ENCODE data around the gene INS.

Gene INS

GRCh38 chr11:2164861-2165555 lies 4.0 kb upstream of the INS start:
- TF ChIP-seq CTCF (IDR thresholded peaks at IDR 0.05; ENCODE audit: extremely low read depth, insufficient read depth, missing control alignments), result no peak
- no peak for DNase-seq (ENCODE audit: low spot score)
- in situ Hi-C loops (cut with MboI; ENCODE audit: low pct_unique_long_range_greater_than_20kb, low sequenced_read_pairs, unreplicated experiment), result loop anchor here (25.0 kb wide), 1 partner anchor 478 kb away; the partner anchor contains the start of gene KRTAP5-6

GRCh38 chr11:2164081-2164480 lies 3.1 kb upstream of the INS start:
- in situ Hi-C loops (cut with MboI; ENCODE audit: low pct_unique_long_range_greater_than_20kb, low sequenced_read_pairs, unreplicated experiment), result loop anchor here (25.0 kb wide), 1 partner anchor 477 kb away; the partner anchor contains the start of gene KRTAP5-6
- no peak for TF ChIP-seq CTCF (IDR thresholded peaks at IDR 0.05; ENCODE audit: extremely low read depth, insufficient read depth, missing control alignments)
- no peak for DNase-seq (ENCODE audit: low spot score)

DNA sequence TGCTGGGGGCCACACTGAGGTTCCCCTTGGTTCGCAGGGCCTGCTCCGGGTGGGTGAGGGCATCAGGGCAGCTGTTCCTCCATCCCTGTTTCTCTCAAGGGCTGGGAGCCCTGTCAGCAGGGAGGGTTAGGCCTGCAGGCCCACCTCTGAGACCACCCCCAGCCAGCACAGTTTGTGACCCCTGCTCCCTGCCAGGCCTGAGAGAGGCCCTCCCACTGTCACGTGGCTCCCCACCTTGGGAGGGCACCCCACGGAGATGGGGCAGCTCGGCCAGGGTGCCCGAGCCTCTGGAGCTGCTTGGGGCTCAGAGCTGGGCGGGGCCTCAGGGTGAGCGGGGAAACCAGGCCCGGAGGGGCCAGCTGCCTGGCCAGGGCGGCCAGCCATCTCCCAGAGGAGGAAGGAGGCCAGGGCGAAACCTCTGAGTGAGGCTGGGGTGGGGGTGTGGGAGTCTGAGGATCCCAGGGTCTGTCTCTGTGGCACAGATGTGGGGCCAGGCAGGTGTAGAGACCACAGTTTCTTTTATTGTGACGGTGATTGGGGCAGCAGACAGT lies 2.5 kb upstream of the INS start:
- no peak for DNase-seq (ENCODE audit: low spot score)
- no peak for TF ChIP-seq CTCF (IDR thresholded peaks at IDR 0.05; ENCODE audit: extremely low read depth, insufficient read depth, missing control alignments)
- in situ Hi-C loops (cut with MboI; ENCODE audit: low pct_unique_long_range_greater_than_20kb, low sequenced_read_pairs, unreplicated experiment), result loop anchor here (25.0 kb wide), 1 partner anchor 476 kb away; the partner anchor contains the start of gene KRTAP5-6

DNA sequence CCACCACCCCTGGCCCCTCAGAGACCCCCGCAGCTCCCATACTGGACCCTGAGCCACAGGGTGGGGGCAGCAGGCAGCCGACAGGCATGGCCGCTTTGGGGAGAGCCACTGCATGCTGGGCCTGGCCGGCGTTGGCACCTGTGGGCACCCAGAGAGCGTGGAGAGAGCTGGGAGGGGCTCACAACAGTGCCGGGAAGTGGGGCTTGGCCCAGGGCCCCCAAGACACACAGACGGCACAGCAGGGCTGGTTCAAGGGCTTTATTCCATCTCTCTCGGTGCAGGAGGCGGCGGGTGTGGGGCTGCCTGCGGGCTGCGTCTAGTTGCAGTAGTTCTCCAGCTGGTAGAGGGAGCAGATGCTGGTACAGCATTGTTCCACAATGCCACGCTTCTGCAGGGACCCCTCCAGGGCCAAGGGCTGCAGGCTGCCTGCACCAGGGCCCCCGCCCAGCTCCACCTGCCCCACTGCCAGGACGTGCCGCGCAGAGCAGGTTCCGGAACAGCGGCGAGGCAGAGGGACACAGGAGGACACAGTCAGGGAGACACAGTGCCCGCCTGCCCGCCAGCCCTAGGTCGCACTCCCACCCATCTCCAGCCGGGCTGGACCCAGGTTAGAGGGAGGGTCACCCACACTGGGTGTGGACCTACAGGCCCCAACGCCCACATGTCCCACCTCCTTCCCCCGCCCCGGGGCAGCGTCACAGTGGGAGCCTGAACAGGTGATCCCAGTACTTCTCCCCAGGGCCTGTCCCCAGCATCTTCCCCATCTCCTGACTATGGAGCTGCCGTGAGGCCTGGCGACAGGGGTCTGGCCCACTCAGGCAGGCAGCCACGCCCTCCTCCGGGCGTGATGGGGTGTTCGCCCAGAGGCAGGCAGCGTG lies 1.2 kb downstream of the INS start:
- TF ChIP-seq CTCF (IDR thresholded peaks at IDR 0.05; ENCODE audit: extremely low read depth, insufficient read depth, missing control alignments), result no peak
- in situ Hi-C loops (cut with MboI; ENCODE audit: low pct_unique_long_range_greater_than_20kb, low sequenced_read_pairs, unreplicated experiment), result loop anchor here (25.0 kb wide), 1 partner anchor 472 kb away; the partner anchor contains the start of gene KRTAP5-6
- no peak for DNase-seq (ENCODE audit: low spot score)

GRCh38 chr11:2158966-2159365 lies 2.0 kb downstream of the INS start:
- in situ Hi-C loops (cut with MboI; ENCODE audit: low pct_unique_long_range_greater_than_20kb, low sequenced_read_pairs, unreplicated experiment), result loop anchor here (25.0 kb wide), 1 partner anchor 472 kb away; the partner anchor contains the start of gene KRTAP5-6
- no peak for TF ChIP-seq CTCF (IDR thresholded peaks at IDR 0.05; ENCODE audit: extremely low read depth, insufficient read depth, missing control alignments)
- no peak for DNase-seq (ENCODE audit: low spot score)

DNA sequence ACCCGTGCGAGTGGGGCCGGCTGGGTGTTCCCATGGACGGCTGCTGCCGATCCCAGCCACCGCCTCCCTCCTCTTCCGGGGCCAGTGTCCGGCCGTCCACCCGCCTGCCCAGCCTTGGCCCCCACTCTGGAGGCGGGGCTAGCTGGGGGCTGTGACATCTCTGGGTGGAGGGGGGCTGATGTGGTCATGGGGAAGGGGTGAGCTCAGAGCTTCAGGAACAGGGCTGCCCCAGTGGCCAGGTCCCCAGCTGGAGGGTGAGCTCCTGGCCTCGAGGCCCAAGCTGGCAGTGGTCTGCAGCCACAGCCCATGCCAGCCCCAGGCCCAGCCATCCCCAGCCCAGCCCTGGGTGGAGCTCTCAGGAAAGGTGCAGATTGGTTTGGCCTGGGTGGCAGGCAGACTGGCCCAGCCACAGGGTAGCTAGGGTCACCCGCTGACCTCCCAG lies 2.7 kb downstream of the INS start:
- TF ChIP-seq CTCF (IDR thresholded peaks at IDR 0.05; ENCODE audit: extremely low read depth, insufficient read depth, missing control alignments), result no peak
- in situ Hi-C loops (cut with MboI; ENCODE audit: low pct_unique_long_range_greater_than_20kb, low sequenced_read_pairs, unreplicated experiment), result loop anchor here (25.0 kb wide), 1 partner anchor 471 kb away; the partner anchor contains the start of gene KRTAP5-6
- no peak for DNase-seq (ENCODE audit: low spot score)

Data from GM13977 (cell line).